Glomerular visceral epithelial cell (primary cell): ENCODE measurements around the gene MACF1.
A peak's percentile ranks its signal among the peaks of the same experiment; 100 is the strongest.
"Not testable (repeated sequence)": the region's sequence is repeated elsewhere in the genome, so short reads cannot be mapped to it uniquely, and the experiment has no call there.

Experiments
- DNase-seq: peaks from one replicate; pipeline ENCODE4 v3.0.0-alpha.2; 2016; ENCODE audit errors: extremely low spot score

MACF1 gene

GRCh38 chr1:39490596-39491145 is 286.2 kb downstream of the MACF1 start:
- DNase-seq = no peak

DNA sequence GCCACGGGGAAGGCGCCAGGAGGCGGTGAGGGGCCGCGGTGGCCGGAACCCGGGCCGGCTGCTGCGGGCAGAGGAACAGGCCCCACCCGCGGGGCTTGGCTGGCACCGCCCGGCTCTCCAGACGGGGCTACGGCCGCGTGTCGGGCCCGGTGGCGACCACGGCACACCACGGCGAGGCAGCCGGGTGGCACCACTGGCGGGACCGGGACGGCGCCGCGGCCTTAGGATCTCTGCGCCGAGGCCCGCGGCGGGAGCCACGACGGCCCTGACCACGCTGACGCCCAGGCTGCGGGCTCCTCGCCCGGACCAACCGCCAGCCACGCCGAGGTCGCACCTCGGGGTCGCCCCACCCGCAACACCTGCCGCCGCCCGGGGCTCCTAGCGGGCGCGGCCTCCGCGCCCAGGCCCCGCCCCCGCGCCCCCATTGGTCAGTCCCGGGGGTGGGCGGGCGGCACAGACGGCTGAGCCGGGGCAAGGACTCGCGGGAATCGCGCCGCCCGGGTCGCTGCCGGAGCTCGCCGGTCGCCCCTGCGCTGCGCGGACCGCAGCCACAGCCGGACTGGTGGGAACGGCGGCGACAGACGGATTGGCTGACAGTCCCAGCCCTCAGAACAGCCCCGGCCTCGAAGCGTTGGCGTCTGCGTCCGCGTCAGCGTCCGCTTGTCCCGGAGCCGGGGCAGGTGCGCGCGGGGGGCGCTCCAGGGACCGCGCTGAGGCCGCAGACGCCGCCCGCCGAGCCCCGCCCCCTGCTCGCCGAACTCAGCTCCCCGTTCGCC is 286.8 kb downstream of the MACF1 start, which contains the start of gene BMP8A:
Gene BMP8A, plus strand, starts transcription at position 491 of the 776 bp plus-strand sequence. CDS start 356 bp downstream, outside the sequence.
- DNase-seq = peak; percentile 63

- not testable (repeated sequence) for DNase-seq
Observed at GRCh38 chr1:39492118-39493042, 287.9 kb downstream of the MACF1 start.

DNA sequence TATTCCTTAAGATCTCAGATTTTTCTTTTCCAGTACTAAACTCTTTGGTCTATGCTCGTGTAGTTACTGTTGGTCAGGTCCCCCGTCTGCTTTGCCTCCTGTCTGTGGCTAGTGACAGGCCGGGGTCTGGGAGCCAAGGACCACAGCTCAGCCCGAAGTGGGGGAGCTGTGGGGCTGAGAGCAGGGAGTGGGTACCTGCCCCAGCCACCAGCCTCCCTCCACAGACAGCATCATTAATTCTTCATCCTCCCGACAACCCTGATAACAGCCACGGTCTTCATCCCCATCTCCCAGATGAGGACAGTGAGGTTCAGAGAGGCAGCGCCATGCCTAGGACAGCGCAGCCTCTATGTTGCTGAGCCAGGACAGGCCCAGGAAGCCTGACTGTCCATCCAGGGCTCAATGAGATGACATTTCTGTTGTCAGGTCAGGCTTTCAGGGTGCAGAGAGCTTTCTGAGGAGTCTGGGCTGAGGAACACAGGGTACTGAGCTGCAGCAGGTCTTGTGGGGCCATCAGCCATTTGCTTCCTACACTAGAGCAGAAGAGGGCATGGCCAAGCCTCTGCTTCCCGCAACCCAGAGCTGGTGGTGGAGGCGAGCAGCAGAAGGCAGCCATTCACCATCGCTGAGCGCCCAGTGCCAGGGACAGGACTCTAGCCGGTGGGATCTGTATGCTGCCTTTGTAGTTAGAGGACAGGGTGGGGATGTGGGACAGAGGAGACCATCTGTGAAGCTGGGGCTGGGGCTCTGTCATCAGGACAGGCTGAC is 288.7 kb downstream of the MACF1 start:
- not testable (repeated sequence) for DNase-seq

- DNase-seq = no peak
Observed at GRCh38 chr1:39494671-39495410, 290.3 kb downstream of the MACF1 start.

DNA sequence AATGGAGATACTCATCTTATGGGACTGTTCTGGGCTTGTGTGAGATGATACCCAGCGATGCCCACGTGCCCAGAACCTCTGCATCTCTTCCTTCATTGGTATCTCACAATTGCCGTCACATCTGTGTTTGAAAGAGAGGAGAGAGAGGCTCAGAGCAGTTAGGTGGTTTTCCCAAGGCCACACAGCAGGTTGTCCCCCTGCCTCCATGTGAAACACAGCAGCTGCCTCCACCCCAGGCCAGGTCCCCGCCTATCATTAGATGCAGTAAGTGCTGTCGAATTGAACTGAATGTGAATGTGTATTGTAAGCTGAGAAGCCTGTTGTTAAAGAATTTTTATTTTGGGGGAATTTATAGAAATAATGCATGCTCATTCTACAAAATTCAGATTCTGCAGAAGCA is 292.0 kb downstream of the MACF1 start:
- not testable (repeated sequence) for DNase-seq

GRCh38 chr1:39497585-39497984 is 293.1 kb downstream of the MACF1 start:
- DNase-seq = no peak

- DNase-seq = not testable (repeated sequence)
Observed at GRCh38 chr1:39498096-39498710, 293.7 kb downstream of the MACF1 start.

GRCh38 chr1:39498821-39499220 is 294.3 kb downstream of the MACF1 start:
- not testable (repeated sequence) for DNase-seq

- DNase-seq = no peak
Observed at GRCh38 chr1:39499668-39500067, 295.2 kb downstream of the MACF1 start.

DNA sequence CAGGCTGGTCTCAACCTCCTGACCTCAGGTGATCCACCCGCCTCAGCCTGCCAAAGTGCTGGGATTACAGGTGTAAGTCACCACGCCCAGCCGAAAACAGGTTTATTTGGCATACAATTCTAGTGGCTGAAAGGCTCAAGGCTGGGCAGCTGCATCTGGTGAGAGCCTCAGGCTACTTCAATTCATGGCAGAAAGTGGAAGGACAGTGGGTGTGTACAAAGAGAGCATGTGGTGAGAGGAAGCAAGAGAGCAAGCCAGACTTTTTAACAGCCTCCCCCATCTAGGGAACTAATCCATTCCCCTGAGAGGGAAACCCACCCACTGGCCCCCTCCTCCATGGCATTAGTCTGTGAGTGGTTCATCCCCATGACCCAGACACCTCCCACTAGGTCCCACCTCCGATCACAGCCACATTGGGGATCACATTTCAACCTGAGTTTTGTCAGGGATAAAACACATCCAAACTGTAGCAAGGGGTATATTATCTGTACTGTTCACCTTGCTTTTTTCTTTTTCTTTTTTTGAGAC is 296.4 kb downstream of the MACF1 start:
- DNase-seq = no peak

DNA sequence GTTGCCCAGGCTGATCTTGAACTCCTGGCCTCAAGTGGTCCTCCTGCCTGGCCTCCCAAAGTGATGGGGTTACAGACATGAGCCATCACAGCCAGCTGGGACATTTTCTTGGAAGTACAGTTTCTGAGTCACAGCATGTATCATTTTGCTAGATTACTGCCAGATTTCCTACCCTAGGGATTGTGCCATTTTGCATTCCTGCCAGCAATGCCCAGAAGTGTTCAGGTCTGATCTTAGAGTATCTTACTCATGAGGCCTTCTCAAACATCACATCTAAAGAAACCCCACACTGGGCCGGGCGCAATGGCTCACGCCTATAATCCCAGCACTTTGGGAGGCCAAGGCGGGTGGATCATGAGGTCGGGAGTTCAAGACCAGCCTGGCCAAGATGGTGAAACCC is 297.2 kb downstream of the MACF1 start:
- DNase-seq = no peak

DNA sequence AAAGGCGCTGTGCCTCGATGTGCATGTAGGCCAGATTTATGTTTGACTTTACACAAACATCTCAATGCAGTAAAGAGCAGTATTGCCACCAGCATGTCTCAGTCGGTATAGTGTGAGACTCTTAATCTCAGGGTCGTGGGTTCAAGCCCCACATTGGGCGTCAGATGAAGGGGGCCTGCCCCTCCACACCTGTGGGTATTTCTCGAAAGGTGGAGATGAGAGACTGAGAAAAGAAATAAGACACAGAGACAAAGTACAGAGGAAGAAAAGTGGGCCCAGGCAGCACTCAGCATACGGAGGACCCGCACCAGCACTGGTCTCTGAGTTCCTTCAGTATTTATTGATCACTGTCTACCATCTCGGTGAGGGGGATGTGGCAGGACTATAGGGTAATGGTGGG is 299.9 kb downstream of the MACF1 start:
- DNase-seq = not testable (repeated sequence)

DNA sequence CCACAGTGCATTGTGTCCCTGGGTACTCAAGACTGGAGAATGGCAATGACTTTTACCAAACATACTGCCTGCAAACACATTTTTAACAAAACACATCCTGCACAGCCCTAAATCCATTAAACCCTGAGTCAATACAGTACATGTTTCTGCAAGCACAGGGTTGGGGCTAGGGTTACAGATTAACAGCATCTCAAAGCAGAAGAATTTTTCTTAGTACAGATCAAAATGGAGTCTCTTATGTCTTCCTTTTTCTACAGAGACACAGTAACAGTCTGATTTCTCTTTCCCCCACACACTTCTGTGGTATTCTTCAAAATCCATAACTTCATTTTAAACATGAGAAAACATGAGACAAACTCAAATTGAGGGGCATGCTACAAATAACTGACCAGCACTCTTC is 300.8 kb downstream of the MACF1 start:
- no peak for DNase-seq

- DNase-seq = no peak
Observed at GRCh38 chr1:39507230-39507928, 302.9 kb downstream of the MACF1 start.

DNA sequence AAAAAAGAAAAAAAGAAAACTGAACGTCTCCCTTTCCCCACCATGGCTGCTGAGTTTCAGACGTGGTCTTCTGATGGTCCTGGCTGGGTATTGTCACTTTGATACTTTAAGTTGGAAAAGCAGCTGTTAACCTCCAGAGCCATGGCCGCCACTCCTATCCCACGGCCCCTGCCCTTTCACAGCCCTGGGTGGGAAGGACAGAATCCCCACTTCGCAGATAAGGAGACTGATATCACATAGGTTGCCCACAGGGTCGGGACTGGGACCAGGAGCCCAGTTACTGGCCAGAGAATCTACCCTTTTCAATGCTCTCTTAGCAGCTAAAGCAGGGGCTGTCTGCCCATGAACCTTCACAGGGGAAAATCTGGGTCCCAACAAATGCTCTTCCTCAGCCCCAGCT is 303.8 kb downstream of the MACF1 start:
- no peak for DNase-seq

GRCh38 chr1:39508857-39509305 is 304.4 kb downstream of the MACF1 start:
- peak; percentile 48 for DNase-seq

- DNase-seq = peak; percentile 68
Observed at GRCh38 chr1:39509360-39510009, 305.0 kb downstream of the MACF1 start.
